ENCODE results near the gene TAC4. TPM values are rescaled to one million over a fixed set of nuclear protein-coding genes. Genes with fewer than 3 reads are reported as not detected.

The TAC4 gene
- total and polyA plus RNA-seq, 9 of the 15 experiments (the other 6 are each of a cell fraction or from before 2014, with no cell fraction given), result 0.17 TPM; not detected in 8

DNA sequence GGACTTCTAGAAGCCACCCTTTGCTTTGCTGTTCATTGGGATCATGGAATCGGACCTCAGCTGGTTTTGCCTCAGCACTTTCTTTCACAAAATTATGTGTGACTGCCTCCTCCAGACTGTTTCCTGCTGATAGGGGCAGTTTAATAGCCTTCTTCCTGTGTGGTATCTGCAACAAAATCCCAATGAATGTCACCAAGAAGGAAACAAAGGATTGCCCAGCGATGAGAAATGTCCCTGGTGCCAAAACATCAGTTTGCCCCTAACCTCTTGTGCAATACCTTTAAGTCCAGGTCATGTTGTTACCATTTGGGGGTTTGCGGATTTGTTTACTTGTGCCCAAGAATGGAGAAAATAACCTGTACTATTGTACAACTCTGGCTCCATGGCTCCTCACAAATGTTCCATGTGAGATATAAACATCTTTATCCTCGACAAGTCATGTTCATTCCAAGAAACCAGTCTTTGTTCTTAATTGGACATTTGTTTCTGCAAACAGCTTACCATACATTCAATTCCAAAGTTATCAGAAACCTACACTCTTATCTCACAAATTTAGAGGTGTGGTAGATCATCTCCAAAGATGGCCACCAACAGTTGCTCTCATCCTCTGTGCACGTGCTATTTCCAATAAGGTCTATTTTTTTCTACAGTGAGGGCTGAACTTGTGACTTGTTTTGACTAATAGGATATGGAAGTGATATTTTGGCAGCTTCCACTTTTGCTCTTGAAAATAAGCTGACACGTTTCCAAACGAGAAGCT, 14.8 kb downstream of the TAC4 start (continued):
- peak; percentile 37; the same call in 1 of the 2 replicates for TF ChIP-seq BACH1 (tag; IDR thresholded peaks at IDR 0.05)
- TF ChIP-seq NBN (IDR thresholded peaks at IDR 0.05; ENCODE audit: low read depth), result no peak
- TF ChIP-seq, protein P1, sequence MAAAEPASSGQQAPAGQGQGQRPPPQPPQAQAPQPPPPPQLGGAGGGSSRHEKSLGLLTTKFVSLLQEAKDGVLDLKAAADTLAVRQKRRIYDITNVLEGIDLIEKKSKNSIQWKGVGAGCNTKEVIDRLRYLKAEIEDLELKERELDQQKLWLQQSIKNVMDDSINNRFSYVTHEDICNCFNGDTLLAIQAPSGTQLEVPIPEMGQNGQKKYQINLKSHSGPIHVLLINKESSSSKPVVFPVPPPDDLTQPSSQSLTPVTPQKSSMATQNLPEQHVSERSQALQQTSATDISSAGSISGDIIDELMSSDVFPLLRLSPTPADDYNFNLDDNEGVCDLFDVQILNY (CRISPR knock-in tag; IDR thresholded peaks at IDR 0.05), result no peak
- no peak for TF ChIP-seq ZNF121 (CRISPR knock-in tag; conservative IDR thresholded peaks at IDR 0.05)
- TF ChIP-seq, protein P2, sequence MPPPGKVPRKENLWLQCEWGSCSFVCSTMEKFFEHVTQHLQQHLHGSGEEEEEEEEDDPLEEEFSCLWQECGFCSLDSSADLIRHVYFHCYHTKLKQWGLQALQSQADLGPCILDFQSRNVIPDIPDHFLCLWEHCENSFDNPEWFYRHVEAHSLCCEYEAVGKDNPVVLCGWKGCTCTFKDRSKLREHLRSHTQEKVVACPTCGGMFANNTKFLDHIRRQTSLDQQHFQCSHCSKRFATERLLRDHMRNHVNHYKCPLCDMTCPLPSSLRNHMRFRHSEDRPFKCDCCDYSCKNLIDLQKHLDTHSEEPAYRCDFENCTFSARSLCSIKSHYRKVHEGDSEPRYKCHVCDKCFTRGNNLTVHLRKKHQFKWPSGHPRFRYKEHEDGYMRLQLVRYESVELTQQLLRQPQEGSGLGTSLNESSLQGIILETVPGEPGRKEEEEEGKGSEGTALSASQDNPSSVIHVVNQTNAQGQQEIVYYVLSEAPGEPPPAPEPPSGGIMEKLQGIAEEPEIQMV (tag; conservative IDR thresholded peaks at IDR 0.05; ENCODE audit: low read depth), result no peak
- TF ChIP-seq HEY1 (CRISPR knock-in tag; IDR thresholded peaks at IDR 0.05; ENCODE audit: borderline replicate concordance), result no peak
- TF ChIP-seq, protein P3, sequence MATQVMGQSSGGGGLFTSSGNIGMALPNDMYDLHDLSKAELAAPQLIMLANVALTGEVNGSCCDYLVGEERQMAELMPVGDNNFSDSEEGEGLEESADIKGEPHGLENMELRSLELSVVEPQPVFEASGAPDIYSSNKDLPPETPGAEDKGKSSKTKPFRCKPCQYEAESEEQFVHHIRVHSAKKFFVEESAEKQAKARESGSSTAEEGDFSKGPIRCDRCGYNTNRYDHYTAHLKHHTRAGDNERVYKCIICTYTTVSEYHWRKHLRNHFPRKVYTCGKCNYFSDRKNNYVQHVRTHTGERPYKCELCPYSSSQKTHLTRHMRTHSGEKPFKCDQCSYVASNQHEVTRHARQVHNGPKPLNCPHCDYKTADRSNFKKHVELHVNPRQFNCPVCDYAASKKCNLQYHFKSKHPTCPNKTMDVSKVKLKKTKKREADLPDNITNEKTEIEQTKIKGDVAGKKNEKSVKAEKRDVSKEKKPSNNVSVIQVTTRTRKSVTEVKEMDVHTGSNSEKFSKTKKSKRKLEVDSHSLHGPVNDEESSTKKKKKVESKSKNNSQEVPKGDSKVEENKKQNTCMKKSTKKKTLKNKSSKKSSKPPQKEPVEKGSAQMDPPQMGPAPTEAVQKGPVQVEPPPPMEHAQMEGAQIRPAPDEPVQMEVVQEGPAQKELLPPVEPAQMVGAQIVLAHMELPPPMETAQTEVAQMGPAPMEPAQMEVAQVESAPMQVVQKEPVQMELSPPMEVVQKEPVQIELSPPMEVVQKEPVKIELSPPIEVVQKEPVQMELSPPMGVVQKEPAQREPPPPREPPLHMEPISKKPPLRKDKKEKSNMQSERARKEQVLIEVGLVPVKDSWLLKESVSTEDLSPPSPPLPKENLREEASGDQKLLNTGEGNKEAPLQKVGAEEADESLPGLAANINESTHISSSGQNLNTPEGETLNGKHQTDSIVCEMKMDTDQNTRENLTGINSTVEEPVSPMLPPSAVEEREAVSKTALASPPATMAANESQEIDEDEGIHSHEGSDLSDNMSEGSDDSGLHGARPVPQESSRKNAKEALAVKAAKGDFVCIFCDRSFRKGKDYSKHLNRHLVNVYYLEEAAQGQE (IDR thresholded peaks at IDR 0.05; ENCODE audit: borderline replicate concordance), result peak; percentile 46; the same call in 1 of the 2 replicates
- TF ChIP-seq, protein P3 (CRISPR knock-in tag; IDR thresholded peaks at IDR 0.05; ENCODE audit: low read depth), result no peak
- peak; percentile 31; the same call in 1 of the 2 replicates for TF ChIP-seq EP400 (IDR thresholded peaks at IDR 0.05)
- TF ChIP-seq ARID1B (IDR thresholded peaks at IDR 0.05), result peak; percentile 89
- TF ChIP-seq PML (IDR thresholded peaks at IDR 0.05; ENCODE audit: low read length), result peak; percentile 57
- no peak for TF ChIP-seq CHD2 (IDR thresholded peaks at IDR 0.05; ENCODE audit: low read depth, low read length)

Measured in K562 (cell line).